NK-92 (cell line): ENCODE results near the gene GALNT17.
"Not testable (repeated sequence)": the region's sequence is repeated elsewhere in the genome, so short reads cannot be mapped to it uniquely, and the experiment has no call there.

Experiments
- DNase-seq: peaks from one replicate; lab custom pipeline; 2025; ENCODE audit not compliant: unreplicated experiment; lab: John Stamatoyannopoulos, UW

The GALNT17 gene

DNA sequence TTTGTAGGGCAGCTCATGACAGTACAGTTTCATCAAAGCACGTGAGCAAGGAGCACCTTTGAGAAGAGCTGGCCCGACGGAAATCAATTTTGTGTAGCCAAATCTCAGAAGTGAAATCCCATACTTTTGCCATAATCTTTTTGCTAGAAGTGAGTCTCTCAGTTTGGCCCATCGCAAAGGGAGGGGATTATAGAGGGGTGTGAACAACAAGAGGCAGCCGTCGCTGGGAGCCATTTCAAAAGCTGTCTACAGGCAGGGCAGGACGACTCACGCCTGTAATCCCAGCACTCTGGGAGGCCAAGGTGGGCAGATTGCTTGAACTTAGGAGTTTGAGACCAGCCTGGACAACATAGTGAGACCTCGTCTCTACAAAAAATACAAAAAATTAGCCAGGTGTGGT lies 599.8 kb downstream of the GALNT17 start:
- DNase-seq = no peak

- no peak for DNase-seq
Observed at GRCh38 chr7:71733107-71733870, 601.3 kb downstream of the GALNT17 start.

- no peak for DNase-seq
Observed at GRCh38 chr7:71735961-71736556, 604.1 kb downstream of the GALNT17 start.

- DNase-seq = not testable (repeated sequence)
Observed at GRCh38 chr7:71737931-71738540, 606.1 kb downstream of the GALNT17 start.

GRCh38 chr7:71739520-71740173 lies 607.7 kb downstream of the GALNT17 start:
- DNase-seq = no peak

DNA sequence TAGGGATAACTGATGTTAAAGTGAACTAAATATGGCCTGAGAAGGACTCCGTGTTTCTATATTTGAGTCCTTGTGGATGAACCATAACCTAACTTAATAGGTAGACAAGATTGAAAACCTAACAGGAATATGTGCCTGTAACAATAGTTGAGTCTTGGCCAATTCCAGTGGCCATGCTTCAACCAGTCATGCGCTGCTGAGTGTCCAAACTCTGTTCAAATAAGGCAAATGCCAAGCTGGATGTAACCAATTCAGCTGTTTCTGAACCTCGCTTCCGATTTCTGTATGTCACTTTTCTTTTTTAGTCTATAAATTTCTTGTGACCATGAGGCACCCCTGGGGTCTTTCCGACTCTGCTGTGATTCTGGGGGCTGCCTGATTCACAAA lies 608.2 kb downstream of the GALNT17 start:
- DNase-seq = no peak

DNA sequence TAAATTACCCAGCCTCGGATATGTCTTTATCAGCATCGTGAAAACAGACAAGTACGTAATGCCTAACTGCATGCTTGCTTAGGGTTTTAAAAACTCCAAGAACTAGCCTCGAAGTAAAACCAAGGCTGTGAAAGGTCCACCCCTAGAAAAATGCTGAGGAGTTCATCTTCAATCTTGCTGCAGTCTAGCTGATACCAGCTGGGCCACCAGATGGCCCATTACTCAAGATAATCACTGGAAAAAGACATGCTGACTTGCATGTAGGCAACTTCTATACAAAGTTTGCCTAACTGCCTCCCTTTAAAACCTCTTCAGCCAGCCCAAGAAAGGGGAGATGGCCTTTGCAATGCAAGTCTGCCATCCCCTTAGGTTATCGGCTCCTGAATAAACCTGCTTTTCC lies 614.1 kb downstream of the GALNT17 start:
- no peak for DNase-seq

DNA sequence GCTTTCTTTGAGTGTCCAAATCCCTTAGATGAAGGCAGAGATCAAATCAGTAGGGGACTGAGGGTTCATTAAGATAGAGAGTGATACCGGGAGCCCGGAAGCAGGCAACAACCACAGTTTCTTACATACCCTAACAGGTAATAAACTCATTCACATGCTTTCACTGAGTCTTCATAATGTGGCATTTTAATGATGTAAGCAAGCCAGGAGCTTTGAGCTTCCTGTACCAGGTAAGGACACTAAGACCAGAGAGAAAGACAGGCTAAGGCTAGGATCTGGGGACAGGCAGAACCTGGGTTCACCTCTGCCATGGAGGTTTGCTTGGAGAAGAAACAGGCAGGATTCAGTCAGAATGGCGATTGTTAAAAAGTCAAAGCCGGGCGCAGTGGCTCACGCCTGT lies 618.3 kb downstream of the GALNT17 start:
- no peak for DNase-seq

DNA sequence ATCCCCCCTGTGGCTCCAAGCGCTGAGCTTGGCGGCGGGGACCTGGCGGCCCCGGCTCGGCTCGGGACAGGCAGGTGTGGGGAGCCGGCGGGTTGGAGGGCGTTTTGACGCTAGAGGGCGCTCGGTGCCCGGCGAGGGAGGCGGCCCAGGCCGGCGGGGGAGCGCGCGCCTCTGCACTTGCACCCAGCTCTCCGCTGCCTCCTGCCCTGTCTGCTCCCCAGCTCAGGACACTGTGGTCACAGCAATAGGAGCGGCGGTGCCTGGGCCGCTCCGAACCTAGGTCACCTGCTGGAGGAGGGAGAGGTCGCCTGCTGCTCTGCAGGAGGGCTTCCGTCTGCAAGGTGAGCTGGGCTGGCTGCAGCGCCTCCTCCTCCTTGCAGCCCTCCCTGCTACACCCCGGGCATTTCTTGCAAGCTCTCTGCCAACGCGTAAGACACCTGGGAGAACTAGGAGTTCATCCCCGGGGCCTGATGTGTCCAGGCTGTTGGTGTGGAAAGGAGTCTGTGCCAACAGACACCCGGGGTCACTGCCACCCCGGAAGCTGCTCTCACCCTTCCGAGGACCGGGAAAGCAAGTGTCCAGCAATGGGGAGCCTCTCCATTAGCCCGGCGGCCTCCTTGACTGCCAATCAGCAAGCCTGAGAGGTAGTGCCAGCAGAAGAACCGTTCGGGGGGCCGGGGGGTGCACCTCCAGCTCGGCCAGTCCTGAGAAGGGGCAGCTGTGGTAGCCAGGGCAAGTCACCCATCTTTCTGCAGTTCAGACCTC lies 620.4 kb downstream of the GALNT17 start:
- DNase-seq = no peak

DNA sequence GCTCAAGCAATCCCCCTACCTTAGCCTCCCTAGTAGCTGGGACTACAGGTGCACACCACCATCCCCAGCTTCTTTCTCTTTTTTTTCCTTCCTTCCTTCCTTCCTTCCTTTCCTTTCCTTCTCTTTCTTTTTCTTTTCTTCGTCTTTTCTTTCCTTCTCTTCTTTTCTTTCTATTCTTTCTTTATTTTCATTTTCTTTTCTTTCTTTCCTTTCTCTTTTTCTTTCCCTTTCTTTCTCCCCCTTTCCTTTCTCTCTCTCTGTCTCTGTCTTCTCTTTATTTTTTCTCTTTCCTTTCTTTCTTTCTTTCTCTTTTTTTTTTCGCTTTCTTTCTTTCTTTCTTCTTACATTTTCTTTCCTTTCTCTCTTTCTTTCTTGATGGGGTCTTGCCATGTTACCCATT lies 621.3 kb downstream of the GALNT17 start:
- no peak for DNase-seq

- no peak for DNase-seq
Observed at GRCh38 chr7:71753956-71754664, 622.2 kb downstream of the GALNT17 start.

DNA sequence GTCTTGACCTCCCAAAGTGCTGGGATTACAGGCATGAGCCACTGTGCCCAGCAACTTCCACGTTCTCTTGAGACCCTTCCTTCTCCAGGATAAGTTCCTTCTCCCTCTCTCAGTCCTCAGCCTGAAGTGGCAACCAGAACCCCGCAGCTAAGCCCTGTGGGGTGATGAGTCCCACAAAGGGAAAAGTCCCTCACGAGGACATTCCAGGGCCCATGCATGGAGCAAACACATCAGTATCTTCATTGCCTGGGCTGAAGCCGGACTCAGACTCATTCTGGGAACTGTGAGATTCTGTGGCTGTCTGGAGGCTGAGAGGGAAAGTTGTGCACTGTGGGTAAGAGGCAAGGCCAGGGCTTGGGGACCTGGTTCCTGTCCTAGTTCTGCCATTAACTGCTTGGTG lies 622.9 kb downstream of the GALNT17 start:
- no peak for DNase-seq

DNA sequence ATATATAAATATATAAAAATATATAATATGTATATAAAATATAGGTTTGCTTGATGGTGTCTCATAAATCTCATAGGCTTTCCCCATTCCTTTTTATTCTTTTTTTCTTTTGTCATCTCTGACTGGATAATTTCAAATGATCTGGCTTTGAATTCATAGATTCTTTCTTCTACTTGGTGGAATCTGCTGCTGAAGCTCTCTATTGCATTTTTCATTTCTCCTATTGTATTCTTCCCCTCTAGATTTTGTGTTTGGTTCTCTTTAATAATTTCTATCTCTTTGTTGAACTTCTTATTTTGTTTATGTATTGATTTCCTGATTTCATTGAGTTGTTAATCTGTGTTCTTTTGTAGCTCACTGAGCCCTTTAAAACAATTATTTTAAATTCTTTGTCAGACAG lies 629.4 kb downstream of the GALNT17 start:
- DNase-seq = no peak
